ENCODE measurements around the gene PRKN. TPM values are rescaled to one million over a fixed set of nuclear protein-coding genes. Genes with fewer than 3 reads are reported as not detected.
"Not testable (repeated sequence)": the region's sequence is repeated elsewhere in the genome, so short reads cannot be mapped to it uniquely, and the experiment has no call there.

Gene PRKN
- total RNA-seq, 1 donor, result 6.1 TPM

- no peaks in the 10 kb centered on the region for H3K4me1 ChIP-seq (ENCODE audit: insufficient read depth, low read length)
- H3K9me3 ChIP-seq (ENCODE audit: low read depth, low read length), result no peaks in the 10 kb centered on the region
- no peak overlapping the region for H3K4me3 ChIP-seq (ENCODE audit: low read length)
- H3K27me3 ChIP-seq (ENCODE audit: insufficient read depth, low read length), result no peaks in the 10 kb centered on the region
These were observed 195.1 kb downstream of the PRKN start for GRCh38 chr6:162532283-162533008.

DNA sequence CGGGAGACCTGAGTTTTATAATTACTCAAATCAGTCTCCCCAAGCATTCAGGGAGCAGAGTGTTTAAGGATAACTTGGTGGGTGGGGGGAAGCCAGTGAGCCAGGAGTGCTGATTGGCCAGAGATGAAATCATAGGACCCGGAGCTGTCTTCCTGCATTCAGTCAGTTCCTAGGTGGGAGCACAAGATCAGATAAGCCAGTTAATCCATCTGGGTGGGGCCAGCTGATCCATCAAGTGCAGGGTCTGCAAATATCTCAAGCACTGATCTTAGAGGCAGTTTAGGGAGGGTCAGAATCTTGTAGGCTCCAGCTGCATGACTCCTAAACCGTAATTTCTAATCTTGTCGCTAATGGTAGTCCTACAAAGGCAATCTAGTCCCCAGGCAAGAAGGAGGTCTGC, 196.2 kb downstream of the PRKN start:
- H3K4me1 ChIP-seq (ENCODE audit: insufficient read depth, low read length); H3K4me3 ChIP-seq (ENCODE audit: low read length): not testable (repeated sequence)

GRCh38 chr6:162528538-162528937, 199.0 kb downstream of the PRKN start:
- no peaks in the 10 kb centered on the region for H3K4me1 ChIP-seq (ENCODE audit: insufficient read depth, low read length)
- no peak overlapping the region for H3K4me3 ChIP-seq (ENCODE audit: low read length)
- no peaks in the 10 kb centered on the region for H3K9me3 ChIP-seq (ENCODE audit: low read depth, low read length)
- no peaks in the 10 kb centered on the region for H3K27me3 ChIP-seq (ENCODE audit: insufficient read depth, low read length)

More for the DNA sequence above, 196.2 kb downstream of the PRKN start:
- not testable (repeated sequence) for H3K9me3 ChIP-seq (ENCODE audit: low read depth, low read length); H3K27me3 ChIP-seq (ENCODE audit: insufficient read depth, low read length)

DNA sequence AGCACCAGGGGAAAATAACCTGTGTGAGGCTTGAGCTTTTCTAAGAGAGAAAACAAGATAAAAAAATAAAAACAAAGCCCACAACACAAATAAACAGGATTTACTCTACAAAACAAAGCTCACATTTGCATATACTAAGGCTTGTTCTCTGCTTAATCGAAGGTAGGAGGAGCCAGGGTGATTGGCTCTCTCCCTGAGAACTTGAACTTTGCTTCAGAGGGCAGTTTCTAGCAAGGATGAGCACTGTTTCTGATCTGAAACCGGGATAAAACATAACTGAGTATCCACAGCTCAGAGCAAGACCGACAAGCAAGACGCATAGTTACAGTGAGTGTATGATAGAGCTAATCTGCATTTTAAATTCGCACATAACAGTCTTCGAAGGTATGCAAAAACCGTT, 200.6 kb downstream of the PRKN start:
- no peak overlapping the region for H3K4me3 ChIP-seq (ENCODE audit: low read length)
- H3K9me3 ChIP-seq (ENCODE audit: low read depth, low read length), result no peaks in the 10 kb centered on the region
- no peaks in the 10 kb centered on the region for H3K27me3 ChIP-seq (ENCODE audit: insufficient read depth, low read length)
- H3K4me1 ChIP-seq (ENCODE audit: insufficient read depth, low read length), result no peaks in the 10 kb centered on the region

DNA sequence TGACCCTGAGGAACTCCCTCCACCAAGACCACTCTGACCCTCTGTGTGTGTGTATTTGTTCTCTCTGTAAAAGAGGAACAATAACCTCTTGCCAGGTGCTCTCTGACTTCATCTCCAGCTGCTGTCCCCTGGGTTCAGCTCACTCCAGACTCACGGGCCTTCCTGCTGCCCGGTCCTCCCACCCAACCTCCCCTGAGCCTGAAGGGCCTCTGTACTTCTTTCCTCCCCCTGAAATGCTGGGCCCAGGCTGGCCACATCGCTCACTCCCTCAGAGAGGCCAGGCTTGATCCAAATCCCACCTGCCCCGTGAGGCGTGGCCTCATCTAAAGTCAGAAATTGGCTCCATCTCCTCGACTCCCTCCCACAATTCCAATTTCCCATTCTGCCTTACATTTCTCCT, 202.4 kb downstream of the PRKN start:
- no peaks in the 10 kb centered on the region for H3K27me3 ChIP-seq (ENCODE audit: insufficient read depth, low read length)
- no peak overlapping the region for H3K4me3 ChIP-seq (ENCODE audit: low read length)
- no peaks in the 10 kb centered on the region for H3K9me3 ChIP-seq (ENCODE audit: low read depth, low read length)
- no peaks in the 10 kb centered on the region for H3K4me1 ChIP-seq (ENCODE audit: insufficient read depth, low read length)

- no peaks in the 10 kb centered on the region for H3K27me3 ChIP-seq (ENCODE audit: insufficient read depth, low read length)
- no peak overlapping the region for H3K4me3 ChIP-seq (ENCODE audit: low read length)
- no peaks in the 10 kb centered on the region for H3K9me3 ChIP-seq (ENCODE audit: low read depth, low read length)
- no peaks in the 10 kb centered on the region for H3K4me1 ChIP-seq (ENCODE audit: insufficient read depth, low read length)
These were observed 214.8 kb downstream of the PRKN start for GRCh38 chr6:162512744-162513143.

DNA sequence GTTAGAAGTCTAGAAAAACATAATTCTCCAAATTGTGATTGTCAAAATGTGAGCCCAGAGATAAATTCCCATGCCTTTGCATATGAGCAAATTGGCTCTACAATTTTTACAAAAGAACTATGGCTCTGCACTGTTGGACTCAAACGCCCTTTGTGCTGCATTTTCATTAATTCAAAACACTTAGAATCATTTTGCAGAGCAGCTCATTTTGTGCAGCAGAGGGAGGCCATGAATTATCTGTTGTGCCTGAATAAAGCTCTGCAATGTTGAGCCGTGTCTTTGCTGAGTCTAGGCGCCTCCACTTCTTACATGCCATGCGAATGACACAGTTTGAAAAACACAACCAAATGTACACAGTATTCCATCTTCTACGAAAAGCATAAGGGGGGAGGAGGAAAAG, 230.2 kb downstream of the PRKN start:
- Histone ChIP-seq H3K4me3 (ENCODE audit: low read length) (no peak overlapping the region), H3K4me1 (ENCODE audit: insufficient read depth, low read length) (no peaks in the 10 kb centered on the region), H3K27me3 (ENCODE audit: insufficient read depth, low read length) (no peaks in the 10 kb centered on the region), H3K9me3 (ENCODE audit: low read depth, low read length) (no peaks in the 10 kb centered on the region)

- H3K4me1 ChIP-seq (ENCODE audit: insufficient read depth, low read length), result no peaks in the 10 kb centered on the region
- H3K4me3 ChIP-seq (ENCODE audit: low read length), result no peak overlapping the region
- no peaks in the 10 kb centered on the region for H3K9me3 ChIP-seq (ENCODE audit: low read depth, low read length)
- H3K27me3 ChIP-seq (ENCODE audit: insufficient read depth, low read length), result no peaks in the 10 kb centered on the region
These were observed 233.6 kb downstream of the PRKN start for GRCh38 chr6:162493917-162494316.

DNA sequence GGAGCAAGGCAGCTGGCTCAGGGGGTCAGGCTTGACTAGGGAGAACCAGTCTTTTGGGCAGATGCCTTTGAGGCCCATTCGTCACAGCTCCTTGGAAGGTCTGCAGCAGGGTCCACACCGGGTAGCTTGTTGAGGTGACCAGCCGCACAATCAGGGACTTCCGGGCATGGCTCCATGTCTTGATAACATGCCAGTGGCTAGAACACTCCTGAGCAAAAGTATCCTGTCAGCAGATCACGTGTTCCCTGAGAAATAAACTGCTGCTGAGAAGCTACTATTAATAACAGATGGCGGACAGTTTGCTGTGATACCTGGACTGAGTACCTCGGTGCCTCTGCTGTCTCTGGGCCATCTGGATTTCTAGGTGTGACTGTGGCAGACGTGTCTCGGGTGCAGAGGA, 235.9 kb downstream of the PRKN start:
- Histone ChIP-seq H3K4me1 (ENCODE audit: insufficient read depth, low read length) (no peaks in the 10 kb centered on the region), H3K27me3 (ENCODE audit: insufficient read depth, low read length) (no peaks in the 10 kb centered on the region), H3K4me3 (ENCODE audit: low read length) (no peak overlapping the region), H3K9me3 (ENCODE audit: low read depth, low read length) (no peaks in the 10 kb centered on the region)

DNA sequence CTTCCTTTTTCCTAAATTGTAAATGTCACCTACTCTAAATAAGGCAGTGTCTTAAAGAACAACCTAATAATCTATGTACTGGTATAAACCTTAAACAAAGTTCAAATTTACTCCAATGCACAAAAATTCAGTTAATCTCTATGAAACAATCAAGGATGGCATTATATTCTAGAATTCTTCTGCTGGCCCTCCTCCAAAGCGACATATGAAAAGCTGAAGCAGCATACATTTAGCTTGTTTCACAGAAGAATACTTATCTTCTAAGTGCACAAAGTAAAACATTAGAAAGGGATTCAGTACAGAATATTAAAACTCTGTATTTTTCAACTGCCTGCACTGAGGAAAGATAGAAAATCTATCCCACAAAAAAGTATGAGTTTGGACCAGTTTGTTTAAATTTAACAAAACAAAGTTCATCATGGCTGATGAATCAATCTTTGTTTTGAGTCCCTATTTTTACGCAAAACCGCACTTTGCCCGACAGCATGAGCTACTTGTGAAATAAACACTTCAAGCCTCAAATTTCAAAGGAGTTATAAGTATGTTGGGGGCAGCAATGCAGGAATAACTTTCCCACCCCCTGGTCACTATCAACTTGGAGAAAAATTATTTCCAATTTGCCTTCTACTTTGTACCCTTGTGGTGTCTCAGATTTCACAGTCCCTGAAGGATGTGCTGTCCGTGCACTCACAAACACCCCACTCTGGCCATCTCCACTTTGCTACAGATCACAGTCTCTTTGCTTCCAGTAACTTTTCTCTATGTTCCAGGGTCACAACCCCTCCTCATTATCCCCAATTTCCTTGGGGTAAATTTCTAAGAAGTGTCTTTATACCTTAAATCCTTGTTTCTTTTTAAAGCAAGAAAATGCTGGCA, 238.2 kb downstream of the PRKN start:
- no peak overlapping the region for H3K4me3 ChIP-seq (ENCODE audit: low read length)
- H3K4me1 ChIP-seq (ENCODE audit: insufficient read depth, low read length), result no peaks in the 10 kb centered on the region
- no peaks in the 10 kb centered on the region for H3K9me3 ChIP-seq (ENCODE audit: low read depth, low read length)
- no peaks in the 10 kb centered on the region for H3K27me3 ChIP-seq (ENCODE audit: insufficient read depth, low read length)

- no peak overlapping the region for H3K4me3 ChIP-seq (ENCODE audit: low read length)
- H3K4me1 ChIP-seq (ENCODE audit: insufficient read depth, low read length), result no peaks in the 10 kb centered on the region
- H3K27me3 ChIP-seq (ENCODE audit: insufficient read depth, low read length), result no peaks in the 10 kb centered on the region
- no peaks in the 10 kb centered on the region for H3K9me3 ChIP-seq (ENCODE audit: low read depth, low read length)
These were observed 239.1 kb downstream of the PRKN start for GRCh38 chr6:162488444-162488843.

GRCh38 chr6:162485464-162485863, 242.1 kb downstream of the PRKN start:
- Histone ChIP-seq H3K27me3 (ENCODE audit: insufficient read depth, low read length) (no peaks in the 10 kb centered on the region), H3K4me1 (ENCODE audit: insufficient read depth, low read length) (no peaks in the 10 kb centered on the region), H3K4me3 (ENCODE audit: low read length) (no peak overlapping the region), H3K9me3 (ENCODE audit: low read depth, low read length) (no peaks in the 10 kb centered on the region)

DNA sequence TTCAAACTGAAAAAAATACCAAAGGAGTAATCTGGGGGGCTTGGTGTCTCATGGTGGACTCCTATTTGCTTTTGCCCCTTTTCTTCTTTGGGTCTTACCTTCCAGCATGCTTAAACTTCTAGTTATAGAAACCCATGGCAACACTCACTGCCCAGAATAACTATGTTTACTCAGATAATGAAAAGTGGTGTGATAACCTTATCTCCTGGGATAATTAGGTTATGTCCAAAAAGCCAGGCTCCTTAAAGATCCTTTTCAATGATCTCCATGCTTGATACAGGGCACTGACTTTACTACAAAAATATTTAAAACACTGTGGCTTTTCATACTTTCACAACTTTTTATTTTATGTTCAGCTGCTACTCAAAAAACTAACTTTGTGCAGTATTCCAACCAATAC, 245.6 kb downstream of the PRKN start:
- Histone ChIP-seq H3K4me3 (ENCODE audit: low read length) (no peak overlapping the region), H3K27me3 (ENCODE audit: insufficient read depth, low read length) (no peaks in the 10 kb centered on the region), H3K4me1 (ENCODE audit: insufficient read depth, low read length) (no peaks in the 10 kb centered on the region), H3K9me3 (ENCODE audit: low read depth, low read length) (no peaks in the 10 kb centered on the region)

- Histone ChIP-seq H3K4me1 (ENCODE audit: insufficient read depth, low read length) (no peaks in the 10 kb centered on the region), H3K27me3 (ENCODE audit: insufficient read depth, low read length) (no peaks in the 10 kb centered on the region), H3K4me3 (ENCODE audit: low read length) (no peak overlapping the region)
These were observed 246.2 kb downstream of the PRKN start for GRCh38 chr6:162481320-162481719.

DNA sequence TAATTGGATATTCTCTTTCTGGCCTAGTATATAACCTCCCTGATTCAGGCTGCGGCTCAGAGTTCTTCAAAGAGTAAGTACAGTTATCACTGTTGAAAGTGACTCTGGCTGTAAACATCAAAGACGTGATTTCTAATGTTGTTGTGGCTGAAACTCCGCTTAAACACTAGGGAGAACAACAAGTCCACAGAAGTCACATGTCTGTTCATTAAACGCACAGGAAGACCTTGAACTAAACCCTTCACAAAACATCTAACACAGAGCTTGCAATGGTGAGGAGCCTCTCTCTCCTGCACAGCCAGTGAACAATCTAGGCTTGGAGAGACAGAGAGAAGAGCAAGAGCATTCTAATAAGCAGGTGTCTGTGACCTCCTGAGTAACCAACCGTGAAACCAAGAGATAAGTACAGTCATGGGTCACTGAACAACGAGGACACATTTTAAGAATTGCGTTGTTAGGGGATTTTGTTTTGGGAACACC, 249.3 kb downstream of the PRKN start:
- Histone ChIP-seq H3K4me3 (ENCODE audit: low read length) (no peak overlapping the region), H3K27me3 (ENCODE audit: insufficient read depth, low read length) (no peaks in the 10 kb centered on the region), H3K4me1 (ENCODE audit: insufficient read depth, low read length) (no peaks in the 10 kb centered on the region), H3K9me3 (ENCODE audit: low read depth, low read length) (no peaks in the 10 kb centered on the region)

More at GRCh38 chr6:162481320-162481719, 246.2 kb downstream of the PRKN start:
- no peaks in the 10 kb centered on the region for H3K9me3 ChIP-seq (ENCODE audit: low read depth, low read length)
